COLO668 (cell line): ENCODE measurements around the gene PTPRC.

ENCODE experiments used
- DNase-seq: peaks from one replicate; lab custom pipeline; 2025; ENCODE audit not compliant: unreplicated experiment; lab: John Stamatoyannopoulos, UW

The PTPRC gene

DNA sequence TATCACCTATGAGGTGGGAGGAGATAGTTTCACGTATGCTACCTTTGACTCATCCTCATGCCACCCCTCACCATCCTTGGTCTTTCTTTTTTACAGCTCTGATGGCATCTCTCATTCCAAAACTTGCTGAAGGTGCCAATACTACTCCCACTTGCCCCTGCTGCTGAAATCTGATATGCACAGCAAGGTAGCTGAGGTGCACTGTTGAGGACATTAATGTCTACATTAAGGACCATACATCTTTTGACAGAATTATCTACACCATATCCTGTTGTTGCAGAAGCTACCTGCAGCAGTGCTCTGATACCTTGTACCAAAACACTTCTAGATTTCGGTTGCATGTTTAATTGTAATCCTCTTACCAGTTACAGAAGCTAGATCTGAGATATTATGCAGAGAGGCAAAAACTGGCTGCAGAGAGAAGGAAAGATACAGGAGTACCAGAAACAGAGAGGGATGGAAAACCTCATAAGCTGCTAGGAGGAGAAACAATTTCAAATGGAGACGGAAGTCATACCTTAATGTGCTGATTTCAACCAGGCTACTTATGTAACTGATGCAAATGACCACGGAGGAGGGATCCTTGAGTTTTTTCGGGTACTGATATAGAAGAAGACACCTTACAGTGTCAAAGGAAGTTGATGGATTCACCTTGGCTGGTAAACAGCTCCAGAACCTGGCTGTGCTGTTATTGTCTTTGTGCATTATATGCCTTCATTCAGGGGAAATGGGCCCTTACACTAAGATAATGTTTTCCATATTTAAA lies 19.3 kb upstream of the PTPRC start:
- no peak for DNase-seq

DNA sequence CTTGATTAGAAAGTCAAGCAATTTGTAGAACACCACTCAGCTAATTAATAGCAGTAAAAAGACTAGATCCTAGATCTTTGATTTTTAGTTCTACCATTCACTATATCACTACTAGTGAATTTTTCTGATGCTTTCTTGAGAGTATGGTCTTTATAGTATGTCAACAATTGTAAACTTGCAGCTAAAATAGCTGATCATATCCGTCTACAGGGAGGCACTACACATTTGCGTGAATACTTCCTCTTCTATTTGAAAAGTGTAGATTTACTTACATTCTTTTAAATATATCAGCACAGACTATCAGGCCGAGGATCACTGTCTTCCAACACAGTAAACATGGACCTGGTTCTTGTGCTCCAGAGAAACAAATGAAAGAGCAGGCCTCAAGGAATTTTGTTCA lies 18.6 kb upstream of the PTPRC start:
- no peak for DNase-seq

DNA sequence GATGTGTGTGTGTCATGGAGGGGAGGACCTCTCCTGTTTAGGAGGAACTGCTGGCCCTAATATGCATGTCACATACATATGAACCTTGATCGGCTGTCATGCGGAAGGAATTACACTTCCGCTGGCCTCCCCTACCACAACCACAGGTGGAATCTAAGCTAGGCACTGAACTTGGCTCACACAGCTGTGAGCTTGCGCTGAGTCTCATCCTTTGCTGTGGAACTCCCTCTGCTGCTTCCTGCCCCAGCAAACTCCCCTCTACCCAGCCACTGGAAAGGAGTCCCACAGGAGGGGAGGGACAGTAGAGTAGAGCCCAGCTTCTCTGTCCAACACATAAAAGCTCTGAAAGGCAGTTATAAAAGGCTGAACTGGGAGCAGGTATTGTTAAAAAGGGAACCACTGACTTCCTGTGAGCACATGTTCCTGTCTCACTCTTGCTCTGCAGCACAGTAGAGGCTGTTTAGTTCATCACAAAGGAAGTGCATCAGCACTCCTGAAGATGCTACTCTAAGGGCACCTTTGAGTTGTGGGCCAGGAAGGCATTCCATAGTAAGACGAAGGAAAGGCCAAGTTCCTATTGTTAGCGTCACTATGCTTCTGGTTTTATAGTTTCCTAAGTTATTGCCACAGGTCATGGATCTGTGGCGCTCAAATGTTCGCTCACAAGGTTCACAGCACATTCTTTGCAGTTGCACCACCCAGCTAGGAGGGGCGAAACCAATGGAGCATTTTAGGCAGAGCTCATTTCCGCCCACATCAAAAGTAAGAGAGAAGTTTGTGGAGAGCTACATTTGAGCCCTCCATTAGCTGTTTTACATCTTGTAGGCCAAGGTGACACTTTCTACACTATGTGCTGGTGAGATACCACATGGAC lies 17.7 kb upstream of the PTPRC start:
- no peak for DNase-seq

DNA sequence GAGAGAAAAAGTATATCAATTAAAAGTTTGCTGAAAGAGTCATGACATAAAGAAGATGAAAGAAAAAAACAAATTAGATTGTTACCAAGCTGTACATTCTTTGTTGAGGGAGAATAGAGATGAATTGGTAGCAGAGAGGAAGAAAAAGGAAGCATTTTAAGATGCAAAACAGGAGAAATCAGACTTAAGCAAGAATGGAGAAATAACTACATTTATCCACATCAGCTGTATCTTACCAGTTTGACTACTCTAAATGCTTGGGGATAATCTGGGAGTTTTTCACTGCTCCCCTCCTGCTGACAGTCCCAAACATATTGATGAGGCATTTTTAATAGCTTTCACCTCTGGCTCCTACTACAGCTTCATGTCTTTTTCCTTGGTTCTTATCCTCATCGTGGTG lies 16.8 kb upstream of the PTPRC start:
- DNase-seq, result no peak

DNA sequence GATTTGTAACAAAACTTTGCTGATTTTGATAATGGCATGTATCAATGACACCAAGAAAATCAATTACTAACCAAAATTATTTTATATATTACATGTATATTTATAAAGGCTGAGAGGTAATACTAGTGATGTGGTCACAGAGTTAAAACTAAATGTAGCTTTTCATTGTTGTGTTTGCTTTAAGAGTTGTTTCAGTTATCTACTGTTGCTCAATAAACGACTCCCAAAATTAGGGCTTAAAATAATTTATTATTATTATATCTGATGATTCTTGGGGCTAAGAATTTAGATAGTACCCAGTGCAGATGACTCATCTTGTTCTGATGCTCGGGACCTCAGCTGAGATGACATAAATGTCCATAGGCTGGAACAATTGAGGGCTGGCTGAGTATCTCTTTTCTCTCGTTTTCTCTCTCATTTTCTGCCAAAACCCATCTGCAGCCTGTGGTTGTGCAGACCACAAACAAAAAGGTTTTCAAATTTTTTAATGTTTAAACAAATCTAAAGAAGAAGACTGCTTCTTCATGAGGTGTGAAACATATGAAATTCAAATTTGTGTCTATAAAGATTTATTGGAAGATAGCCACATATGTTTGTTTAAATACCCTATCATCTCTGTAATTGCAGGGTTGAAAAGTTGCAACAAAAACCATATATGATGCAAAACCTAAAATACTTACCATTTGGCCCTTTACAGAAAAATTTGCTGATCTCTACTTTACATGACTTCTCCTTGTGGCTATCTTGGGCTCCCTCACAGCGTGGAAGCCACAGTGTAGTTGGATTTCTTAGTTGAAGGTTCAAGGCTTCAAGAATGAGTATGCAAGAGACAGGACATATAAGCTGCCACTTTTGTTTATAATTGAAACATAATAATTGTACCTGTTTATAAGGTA lies 14.8 kb upstream of the PTPRC start:
- DNase-seq, result no peak

DNA sequence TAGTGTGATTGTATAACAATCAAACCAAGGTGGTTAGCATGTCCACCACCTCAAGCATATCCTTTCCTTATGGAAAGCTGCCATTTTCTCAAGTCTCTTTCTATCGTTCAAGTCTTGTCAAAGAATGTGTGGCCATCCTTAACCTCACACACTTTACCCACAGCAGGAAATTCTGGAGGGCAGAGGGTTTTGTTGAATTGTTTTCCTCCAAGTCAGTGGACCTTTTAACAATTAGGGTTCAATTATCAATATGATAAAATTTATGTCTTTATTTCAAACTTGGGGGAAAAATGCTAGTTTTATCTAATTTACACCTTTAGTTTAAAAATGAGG lies 14.2 kb upstream of the PTPRC start:
- no peak for DNase-seq

DNA sequence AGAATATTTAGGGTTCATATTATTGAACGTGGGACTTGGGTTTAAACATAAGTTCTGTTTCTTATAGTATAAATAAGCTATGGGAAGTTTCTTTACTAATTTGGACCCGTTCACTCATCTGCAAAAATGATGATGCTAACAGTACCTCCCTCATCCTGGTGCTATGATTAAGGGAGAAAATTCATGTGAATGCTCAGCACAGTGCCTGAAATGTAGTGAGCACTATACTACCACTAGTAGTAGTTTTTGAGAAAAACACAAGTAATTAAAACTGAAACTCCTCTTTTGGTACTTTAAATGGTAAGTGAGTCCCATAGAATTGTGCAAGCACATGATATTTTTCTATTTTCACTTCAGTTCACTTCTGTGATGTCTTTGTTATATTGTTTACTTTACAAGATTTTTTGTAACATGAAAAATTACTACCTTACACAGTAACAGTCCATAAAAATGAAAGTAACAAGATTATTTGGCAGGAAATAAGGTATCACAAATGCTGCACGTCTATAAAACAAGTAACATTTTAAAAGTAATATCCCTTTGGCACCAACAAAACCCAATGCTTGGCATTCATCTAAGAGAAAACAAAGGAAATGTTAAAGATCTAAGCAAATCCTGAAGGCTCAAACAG lies 11.3 kb upstream of the PTPRC start:
- DNase-seq, result no peak

DNA sequence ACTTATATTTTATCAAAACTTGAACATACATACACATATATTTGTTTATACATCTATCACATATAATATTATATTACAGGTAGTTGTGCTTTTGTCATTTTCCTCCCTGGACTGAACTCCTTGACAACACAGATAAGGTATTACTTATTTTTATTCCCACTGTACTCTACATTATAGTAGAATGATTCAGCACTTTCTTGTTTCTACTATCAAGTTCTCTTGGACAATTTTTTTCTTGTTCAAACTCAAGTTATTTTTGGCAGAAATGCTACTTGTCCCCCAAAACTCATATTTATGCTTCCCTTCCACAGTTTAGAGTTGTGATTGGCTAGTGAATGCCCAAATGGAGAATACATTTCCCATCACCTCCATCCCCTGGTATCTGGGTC lies 10.8 kb upstream of the PTPRC start:
- no peak for DNase-seq

DNA sequence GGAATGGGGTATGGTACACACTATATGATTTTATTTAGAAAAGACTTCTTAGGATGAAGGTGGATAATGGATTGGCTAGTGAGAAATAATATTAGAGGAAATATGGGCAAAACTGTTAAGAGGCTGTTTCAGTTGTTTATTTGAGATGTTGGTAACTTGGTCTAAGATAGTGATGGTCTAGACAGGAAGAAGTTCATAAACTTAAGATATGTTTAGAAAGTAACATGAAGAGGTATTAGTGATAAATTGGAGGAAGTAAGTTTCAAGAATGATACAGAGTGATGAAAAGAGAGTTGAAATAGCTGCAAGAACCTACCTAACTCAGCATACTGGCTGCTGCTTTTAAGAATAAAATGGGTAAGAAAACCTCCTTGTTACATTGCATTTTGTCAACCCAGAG lies 9.2 kb upstream of the PTPRC start:
- no peak for DNase-seq

DNA sequence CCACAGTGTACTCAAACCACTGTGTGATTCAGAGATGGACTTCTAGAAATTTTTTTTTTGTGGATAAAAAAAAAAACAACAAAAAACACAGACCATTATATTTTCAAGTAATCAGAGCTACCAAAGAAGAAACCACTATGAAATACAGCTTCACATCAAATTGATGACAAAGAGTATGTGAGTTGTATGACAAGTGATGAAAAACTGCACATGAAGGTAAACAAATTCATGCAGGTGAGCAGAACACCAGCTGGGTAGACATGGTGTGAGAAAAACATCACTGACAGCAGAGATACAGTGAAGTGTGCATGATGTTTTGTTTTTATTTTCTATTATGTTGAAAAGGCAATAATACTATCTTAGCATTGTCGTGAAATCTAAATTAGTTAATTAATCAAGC lies 8.0 kb upstream of the PTPRC start:
- DNase-seq, result no peak

DNA sequence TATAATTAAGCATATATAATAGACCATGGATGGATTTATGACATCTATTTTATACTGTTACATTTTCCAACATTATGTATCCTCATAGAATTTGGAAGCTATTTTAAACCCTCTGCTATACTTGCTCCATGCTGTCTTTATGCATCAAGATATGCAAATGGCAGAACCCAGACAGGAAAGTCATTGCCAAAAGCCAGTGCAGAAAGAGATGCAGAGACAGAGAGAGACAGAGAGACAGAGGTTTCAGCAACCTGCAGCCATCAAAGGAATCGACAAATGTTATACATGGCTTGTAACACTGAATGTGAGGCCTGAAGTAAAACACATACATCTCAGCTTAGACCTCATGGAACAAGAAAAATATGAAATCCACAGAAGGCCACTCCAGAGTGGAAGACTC lies 7.5 kb upstream of the PTPRC start:
- no peak for DNase-seq

DNA sequence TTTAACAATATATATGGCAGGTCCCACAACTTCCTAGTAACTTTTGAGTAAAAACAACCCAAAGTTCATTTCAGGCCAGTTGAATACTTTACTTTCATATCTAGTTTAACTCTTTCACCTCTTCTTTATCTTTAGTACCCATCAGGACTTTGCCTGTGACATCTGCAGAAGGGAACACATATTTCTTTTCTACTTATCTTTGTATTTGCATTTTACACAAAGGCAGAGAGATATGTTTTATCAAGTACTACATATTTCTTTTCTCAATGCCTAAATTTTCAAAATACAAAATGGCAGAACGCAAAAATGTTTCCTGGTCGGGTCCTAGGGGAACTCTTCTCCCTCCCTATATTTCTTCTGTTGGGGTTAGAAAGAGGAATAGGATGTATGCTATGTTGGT lies 6.8 kb upstream of the PTPRC start:
- DNase-seq, result no peak

DNA sequence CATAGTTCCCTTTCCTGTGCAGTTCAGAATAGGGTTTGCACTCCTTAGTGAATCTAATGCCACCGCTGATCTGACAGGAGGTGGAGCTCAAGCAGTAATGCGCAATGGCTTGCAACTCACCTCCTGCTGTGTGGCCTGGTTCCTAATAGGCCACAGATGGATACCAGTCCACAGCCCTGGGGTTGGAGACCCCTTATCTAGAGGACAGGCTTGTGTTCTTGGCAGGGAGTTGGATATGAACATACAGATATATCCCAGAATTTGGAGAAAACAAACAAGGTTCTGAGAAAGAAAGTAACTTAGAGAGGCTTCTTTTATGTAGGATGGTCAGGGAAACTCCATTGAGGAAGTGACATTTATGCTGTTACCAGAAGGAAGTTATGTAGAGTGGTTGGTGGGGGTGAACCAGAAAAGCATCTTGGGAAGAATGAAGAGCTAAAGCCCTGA lies 5.1 kb upstream of the PTPRC start:
- no peak for DNase-seq

DNA sequence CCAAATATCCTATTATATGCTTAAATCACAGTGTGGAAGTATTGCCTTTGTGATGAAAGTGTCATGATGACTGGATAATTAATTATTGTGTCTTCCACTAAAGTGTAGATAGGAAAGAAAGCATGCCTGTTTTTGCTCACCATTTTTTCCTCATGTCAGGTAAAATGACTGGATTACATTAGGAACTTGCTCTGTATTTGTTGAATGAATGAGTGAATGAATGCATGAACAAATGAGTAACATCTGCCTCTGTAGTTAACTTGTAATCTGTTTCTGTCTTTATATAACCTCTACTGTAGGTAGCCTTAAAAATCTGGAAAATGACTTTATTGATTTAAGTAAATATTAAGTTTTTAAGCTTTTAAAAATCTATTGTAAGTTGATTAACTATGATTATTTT lies 2.9 kb upstream of the PTPRC start:
- no peak for DNase-seq

DNA sequence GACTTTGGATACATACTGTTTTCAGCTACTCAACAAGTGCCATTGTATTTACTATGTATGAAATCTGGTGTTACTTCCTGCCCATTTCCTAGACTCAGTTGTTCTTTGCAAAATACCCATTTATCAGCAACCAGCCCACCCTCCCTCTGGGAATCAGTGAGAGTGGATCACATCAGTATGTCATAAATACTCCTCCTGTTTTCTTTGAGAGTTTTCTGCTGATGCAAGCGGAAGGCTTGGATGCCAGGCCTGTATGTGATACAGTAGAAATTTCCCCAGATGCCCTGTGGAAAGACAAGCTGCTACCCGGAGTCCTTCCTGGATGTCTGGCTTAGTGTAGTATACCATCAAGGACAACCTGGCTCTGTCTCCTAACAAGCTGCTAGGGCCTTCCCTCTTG lies 2.4 kb upstream of the PTPRC start:
- DNase-seq, result no peak

DNA sequence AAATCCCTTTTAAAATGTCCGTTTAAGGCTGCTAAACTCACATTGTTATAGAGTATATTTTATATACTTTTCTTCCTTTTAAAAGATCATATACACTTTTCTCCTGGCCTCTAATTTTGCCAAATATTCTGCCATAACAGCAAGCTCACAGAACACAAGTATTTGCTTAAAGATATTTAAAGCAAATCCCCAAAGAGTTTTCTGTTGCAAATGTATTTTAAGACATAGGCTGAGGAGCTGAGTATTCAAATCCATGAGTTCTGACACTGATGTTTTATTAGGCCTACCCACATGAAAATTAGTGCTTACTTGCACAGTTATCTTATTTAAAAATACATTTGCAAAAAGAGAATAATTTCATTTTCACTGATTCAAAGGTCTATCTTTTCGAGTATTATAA lies 1.7 kb upstream of the PTPRC start:
- no peak for DNase-seq

DNA sequence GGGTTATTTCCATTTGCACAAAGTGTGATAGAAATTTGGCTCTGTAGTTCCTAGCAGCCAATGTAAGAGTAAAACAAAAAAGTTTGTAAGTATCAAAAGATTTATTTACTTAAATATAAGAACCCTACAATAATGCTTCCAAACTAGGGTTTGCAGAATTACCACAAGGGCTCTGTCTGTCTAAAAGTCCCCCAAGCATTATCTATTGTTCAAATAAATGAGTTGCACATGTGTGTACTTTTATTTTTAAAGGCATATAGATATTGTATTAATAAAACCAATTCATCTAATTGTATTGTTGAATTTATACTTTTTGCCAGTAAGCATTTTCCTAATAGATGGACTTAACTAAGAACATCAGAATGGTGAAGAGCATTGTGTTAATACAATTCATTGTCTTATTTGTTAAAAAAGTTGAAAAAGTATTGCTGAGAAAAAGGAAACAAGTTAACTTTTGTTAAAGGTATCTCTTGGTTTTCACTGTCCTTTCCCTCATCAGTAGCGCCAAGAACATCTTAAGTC lies 863 bp upstream of the PTPRC start:
- DNase-seq, result no peak

DNA sequence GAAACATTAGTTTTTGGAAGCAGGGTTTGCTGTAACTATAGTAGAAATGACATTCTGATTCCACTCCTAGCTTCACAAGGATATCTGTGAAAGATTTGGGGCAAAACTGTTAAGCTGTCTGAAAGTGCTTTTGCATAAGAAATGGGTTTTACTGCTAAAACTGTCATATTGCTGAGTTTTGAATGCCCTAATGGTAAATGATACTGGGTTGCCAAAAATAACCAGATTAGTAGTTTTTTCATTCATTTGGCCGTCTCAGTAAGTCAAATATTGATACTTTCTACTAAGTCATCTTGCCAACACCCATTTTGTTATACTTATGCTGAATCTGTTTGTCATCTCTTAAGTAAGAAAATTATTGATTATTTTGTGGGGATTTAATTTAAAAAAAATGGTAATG lies 399 bp upstream of the PTPRC start:
- DNase-seq, result no peak

DNA sequence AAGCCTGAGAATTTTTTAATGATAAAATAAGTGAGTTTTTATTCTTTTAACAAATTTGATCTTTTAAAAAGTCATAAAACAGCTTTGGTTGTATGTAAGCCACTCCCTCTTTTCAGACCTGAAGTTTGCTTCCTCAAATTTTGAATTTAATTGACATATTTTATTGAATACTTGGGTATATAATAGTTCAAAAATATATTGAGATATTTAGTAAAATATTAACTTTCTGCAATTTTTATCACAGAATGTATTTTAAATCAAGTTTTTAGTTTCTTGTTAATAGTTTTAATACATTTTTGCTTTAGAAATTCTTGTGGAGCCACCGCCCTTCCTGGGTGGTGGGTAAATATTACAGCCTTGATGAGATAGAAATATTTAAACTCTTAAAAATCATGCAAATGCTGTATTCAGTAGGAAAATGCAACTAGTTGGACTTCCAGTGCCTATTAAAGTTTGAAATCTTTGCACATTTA lies 867 bp downstream of the PTPRC start:
- DNase-seq, result no peak

DNA sequence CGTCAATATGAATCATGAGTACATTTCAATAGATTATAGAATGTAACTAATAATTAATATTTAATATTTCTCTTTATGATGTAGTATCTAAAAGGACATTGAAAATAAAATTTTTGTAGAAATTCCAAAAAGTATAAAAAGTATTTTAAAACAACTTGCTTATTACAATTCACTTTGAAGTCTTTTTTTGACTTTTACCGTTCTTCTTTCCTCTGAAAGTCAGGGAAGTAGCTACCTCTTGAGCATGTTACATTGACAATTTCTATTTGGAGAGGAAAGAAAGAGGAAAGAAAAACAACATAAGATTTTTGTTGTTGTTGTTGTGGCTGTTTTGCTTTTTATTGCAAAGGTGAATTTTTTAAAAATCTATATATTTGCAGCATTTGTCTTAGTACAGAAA lies 1.3 kb downstream of the PTPRC start:
- no peak for DNase-seq

DNA sequence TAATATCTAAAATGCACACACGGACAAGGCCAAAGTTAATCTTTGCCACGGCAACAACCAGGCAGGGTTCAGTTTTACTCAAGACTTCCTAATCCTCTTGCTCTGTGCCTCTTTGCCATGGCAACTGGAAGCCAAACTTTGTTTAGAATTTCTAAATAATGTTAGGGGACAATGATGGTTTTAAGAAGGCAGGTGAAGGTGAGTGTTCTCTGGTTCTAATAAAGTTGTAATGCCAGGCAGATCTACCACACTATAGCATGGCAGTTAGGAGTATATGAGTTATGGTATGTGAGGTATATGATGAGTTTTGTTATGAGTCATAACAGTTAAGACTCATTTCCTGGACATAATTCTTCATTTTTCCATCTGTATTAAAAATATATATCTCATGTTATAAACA lies 2.7 kb downstream of the PTPRC start:
- no peak for DNase-seq
